Activated T-cell treated with anti-CD3 and anti-CD28 coated beads for 48 hours (primary cell): ENCODE measurements around the gene PLEKHA1.
A peak's percentile ranks its signal among the peaks of the same experiment; 100 is the strongest.

Source experiments
- DNase-seq: peaks from one replicate; pipeline ENCODE4 v3.0.0-alpha.2; 2020; ENCODE audit warnings: low read depth

PLEKHA1 gene

GRCh38 chr10:122374237-122374858 is at the start of gene PLEKHA1:
TSS of gene PLEKHA1 (plus strand) at chr10:122374708. CDS start at chr10:122393201, 18,493 bp downstream.
- peak; percentile 93 for DNase-seq

GRCh38 chr10:122325235-122325634 is 49.3 kb upstream of the PLEKHA1 start:
- DNase-seq = no peak

- no peak for DNase-seq
These were observed 48.1 kb upstream of the PLEKHA1 start for GRCh38 chr10:122326385-122326784.

GRCh38 chr10:122326806-122327205 is 47.7 kb upstream of the PLEKHA1 start:
- no peak for DNase-seq

GRCh38 chr10:122327237-122328206 is 47.0 kb upstream of the PLEKHA1 start:
- DNase-seq = no peak

- no peak for DNase-seq
These were observed 45.8 kb upstream of the PLEKHA1 start for GRCh38 chr10:122328676-122329075.

- no peak for DNase-seq
These were observed 45.1 kb upstream of the PLEKHA1 start for GRCh38 chr10:122329416-122329815.

GRCh38 chr10:122331100-122331499 is 43.4 kb upstream of the PLEKHA1 start:
- DNase-seq = no peak

- DNase-seq = no peak
These were observed 42.7 kb upstream of the PLEKHA1 start for GRCh38 chr10:122331615-122332446.

GRCh38 chr10:122333037-122333436 is 41.5 kb upstream of the PLEKHA1 start:
- peak; percentile 18 for DNase-seq

GRCh38 chr10:122336332-122336731 is 38.2 kb upstream of the PLEKHA1 start:
- no peak for DNase-seq

GRCh38 chr10:122336961-122337360 is 37.5 kb upstream of the PLEKHA1 start:
- DNase-seq = no peak

GRCh38 chr10:122338609-122339441 is 35.7 kb upstream of the PLEKHA1 start:
- DNase-seq = no peak

- no peak for DNase-seq
These were observed 33.2 kb upstream of the PLEKHA1 start for GRCh38 chr10:122341141-122341810.

GRCh38 chr10:122342293-122343134 is 32.0 kb upstream of the PLEKHA1 start:
- peak; percentile 30 for DNase-seq

- no peak for DNase-seq
These were observed 31.2 kb upstream of the PLEKHA1 start for GRCh38 chr10:122343135-122343800.

GRCh38 chr10:122343936-122344335 is 30.6 kb upstream of the PLEKHA1 start:
- DNase-seq = no peak

GRCh38 chr10:122344741-122345258 is 29.7 kb upstream of the PLEKHA1 start:
- DNase-seq = no peak

GRCh38 chr10:122346326-122346950 is 28.1 kb upstream of the PLEKHA1 start:
- no peak for DNase-seq
